HUES48 (cell line): ENCODE measurements around the gene GMCL1.
A peak's percentile ranks its signal among the peaks of the same experiment; 100 is the strongest.
"Not testable (repeated sequence)": the region's sequence is repeated elsewhere in the genome, so short reads cannot be mapped to it uniquely, and the experiment has no call there.

Experiments
- H3K27ac ChIP-seq: one replicate; pipeline ENCODE4 v1.7.0; 2013; ENCODE audit warnings: low read depth, low read length, inconsistent platforms
- H3K27me3 ChIP-seq: 2 replicates; pipeline ENCODE4 v1.6.1; 2013; ENCODE audit warnings: mild to moderate bottlenecking, low read length; ENCODE audit not compliant: control insufficient read depth, insufficient read depth
- H3K36me3 ChIP-seq: 2 replicates; pipeline ENCODE4 v1.6.1; 2013; ENCODE audit warnings: low read length; ENCODE audit not compliant: control insufficient read depth, insufficient read depth
- H3K4me1 ChIP-seq: 2 replicates; pipeline ENCODE4 v1.6.1; 2013; ENCODE audit warnings: mild to moderate bottlenecking, low read length; ENCODE audit not compliant: control insufficient read depth, insufficient read depth
- H3K4me3 ChIP-seq: 2 replicates; pipeline ENCODE4 v1.5.1; 2013; ENCODE audit warnings: mild to moderate bottlenecking, low read depth, low read length
- H3K9ac ChIP-seq: 2 replicates; pipeline ENCODE4 v1.6.1; 2013; ENCODE audit warnings: mild to moderate bottlenecking, low read depth, low read length, moderate library complexity
- H3K9me3 ChIP-seq: 2 replicates; pipeline ENCODE4 v1.6.1; 2013; ENCODE audit warnings: low read length; ENCODE audit not compliant: control insufficient read depth, insufficient read depth

GMCL1 gene

DNA sequence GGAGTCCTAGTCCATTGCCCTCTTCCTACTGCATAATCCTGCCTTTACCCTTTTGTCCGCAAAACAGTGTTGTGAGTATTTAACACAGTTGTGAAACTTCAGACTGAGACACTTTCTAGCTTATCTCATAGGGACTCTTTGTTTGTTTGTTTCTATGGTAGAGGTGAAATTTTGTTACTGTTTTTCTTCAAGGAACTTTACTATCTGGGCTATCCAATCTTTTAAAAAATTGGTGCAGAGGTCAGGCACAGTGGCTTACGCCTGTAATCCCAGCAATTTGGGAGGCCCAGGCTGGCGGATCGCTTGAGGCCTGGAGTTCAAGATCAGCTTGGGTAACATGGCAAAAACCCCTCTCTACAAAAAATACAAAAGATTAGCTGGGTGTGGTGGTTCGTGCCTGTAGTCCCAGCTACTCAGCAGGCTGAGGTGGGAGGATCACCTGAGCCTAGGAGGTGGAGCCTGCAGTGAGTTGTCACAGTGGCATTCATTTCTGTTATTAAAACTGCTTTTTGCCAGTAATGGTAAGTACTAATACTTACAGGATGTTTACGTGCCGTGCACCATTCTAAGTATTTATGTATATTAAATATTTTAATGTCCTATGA lies 18.8 kb downstream of the GMCL1 start:
- Histone ChIP-seq H3K27me3 (no peaks in the 10 kb centered on the region), H3K9ac (no peak overlapping the region), H3K27ac (peak overlapping the region; percentile 25), H3K9me3 (no peaks in the 10 kb centered on the region), H3K36me3 (peaks cover 90% of the 10 kb centered on the region), H3K4me3 (no peak overlapping the region), H3K4me1 (no peaks in the 10 kb centered on the region)

DNA sequence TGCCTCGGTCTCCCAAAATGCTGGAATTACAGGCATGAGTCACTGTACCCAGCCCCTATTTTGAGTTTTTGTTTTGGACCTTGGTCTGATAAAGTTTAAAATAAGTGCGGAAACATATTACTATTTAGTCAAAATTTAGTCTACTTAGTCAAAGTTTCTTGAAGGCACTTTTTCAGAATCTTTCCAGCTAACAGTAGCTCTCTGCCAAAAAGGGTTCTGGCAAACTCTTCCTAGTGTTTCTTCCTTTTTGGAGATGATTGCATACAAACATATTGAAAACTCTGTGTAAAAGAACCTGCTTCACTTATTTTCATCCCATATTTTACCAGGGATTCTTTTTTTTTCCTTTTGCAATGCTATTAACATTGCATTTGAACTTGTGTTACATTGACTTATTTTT lies 28.8 kb downstream of the GMCL1 start:
- Histone ChIP-seq H3K4me1 (no peaks in the 10 kb centered on the region), H3K27ac (no peak overlapping the region), H3K27me3 (no peaks in the 10 kb centered on the region), H3K36me3 (peaks cover 33% of the 10 kb centered on the region), H3K4me3 (no peak overlapping the region), H3K9me3 (no peaks in the 10 kb centered on the region), H3K9ac (no peak overlapping the region)

DNA sequence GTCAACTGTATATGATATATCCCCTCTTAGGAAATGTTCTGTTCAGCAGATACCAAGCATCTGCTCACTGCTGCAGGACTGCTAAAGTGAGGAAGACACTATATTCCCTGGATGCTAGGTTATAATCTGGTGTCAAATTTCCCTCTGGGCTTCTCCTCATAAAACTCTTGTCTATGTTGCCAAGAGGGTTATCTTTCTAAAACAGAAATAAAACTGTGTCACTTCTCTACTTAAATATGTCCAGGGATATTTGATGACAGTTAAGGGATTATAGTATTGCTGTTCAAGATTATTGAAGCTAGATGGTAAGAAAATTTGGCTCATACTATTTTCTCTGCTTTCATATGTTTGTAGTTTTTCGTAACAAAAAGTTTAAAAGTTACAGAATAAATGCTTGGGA lies 33.8 kb downstream of the GMCL1 start:
- no peaks in the 10 kb centered on the region for H3K4me1 ChIP-seq
- no peak overlapping the region for H3K9ac ChIP-seq
- H3K4me3 ChIP-seq = no peak overlapping the region
- H3K27me3 ChIP-seq = no peaks in the 10 kb centered on the region
- no peaks in the 10 kb centered on the region for H3K9me3 ChIP-seq
- peaks cover 60% of the 10 kb centered on the region for H3K36me3 ChIP-seq
- no peak overlapping the region for H3K27ac ChIP-seq

DNA sequence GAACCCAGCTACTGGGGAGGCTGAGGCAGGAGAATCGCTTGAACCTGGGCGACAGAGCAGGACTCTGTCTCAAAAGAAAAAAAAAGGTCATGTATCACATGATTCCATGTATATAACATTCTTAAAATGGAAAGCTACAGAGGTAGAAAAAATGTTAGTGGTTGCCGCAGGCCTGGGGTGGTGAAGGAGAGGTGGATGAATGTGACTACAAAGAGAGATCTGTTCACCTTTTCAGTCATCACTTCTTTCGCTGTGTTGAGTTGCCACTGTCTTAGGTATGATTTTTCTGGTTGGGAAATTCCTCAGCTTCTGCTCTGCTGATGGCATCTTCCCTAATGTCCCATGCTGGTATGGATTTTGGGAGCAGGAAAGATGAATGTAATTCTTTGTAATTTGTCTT lies 59.0 kb downstream of the GMCL1 start:
- Histone ChIP-seq H3K9me3 (no peaks in the 10 kb centered on the region), H3K36me3 (no peaks in the 10 kb centered on the region)

DNA sequence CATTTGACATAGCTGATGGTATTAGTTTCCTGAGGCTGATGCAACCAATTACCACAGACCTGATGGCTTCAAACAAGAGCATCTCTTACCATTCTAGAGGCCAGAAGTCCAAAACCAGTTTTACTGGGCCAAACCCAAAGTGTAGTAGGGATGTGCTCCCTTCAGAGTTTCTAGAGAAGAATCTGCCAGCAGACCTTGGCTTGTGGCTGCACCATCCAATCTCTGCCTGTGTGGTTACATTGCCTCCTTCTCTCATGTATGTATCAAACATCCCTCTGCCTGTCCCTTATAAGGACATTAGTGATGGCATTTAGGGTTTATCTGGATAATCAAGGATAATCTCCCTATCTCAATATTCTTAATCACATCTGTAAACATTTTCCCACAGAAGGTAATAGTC lies 59.8 kb downstream of the GMCL1 start:
- no peaks in the 10 kb centered on the region for H3K27me3 ChIP-seq
- H3K4me3 ChIP-seq = no peak overlapping the region
- H3K36me3 ChIP-seq = no peaks in the 10 kb centered on the region
- H3K27ac ChIP-seq = no peak overlapping the region
- 0 out of 2 replicates have a peak, but pooled peaks cover 3% of the 10 kb centered on the region for H3K4me1 ChIP-seq
- no peak overlapping the region for H3K9ac ChIP-seq
- no peaks in the 10 kb centered on the region for H3K9me3 ChIP-seq

More for the DNA sequence above, 59.0 kb downstream of the GMCL1 start:
- Histone ChIP-seq H3K27ac (no peak overlapping the region), H3K9ac (no peak overlapping the region), H3K4me3 (no peak overlapping the region), H3K4me1 (0 out of 2 replicates have a peak, but pooled peaks cover 2% of the 10 kb centered on the region), H3K27me3 (no peaks in the 10 kb centered on the region)

DNA sequence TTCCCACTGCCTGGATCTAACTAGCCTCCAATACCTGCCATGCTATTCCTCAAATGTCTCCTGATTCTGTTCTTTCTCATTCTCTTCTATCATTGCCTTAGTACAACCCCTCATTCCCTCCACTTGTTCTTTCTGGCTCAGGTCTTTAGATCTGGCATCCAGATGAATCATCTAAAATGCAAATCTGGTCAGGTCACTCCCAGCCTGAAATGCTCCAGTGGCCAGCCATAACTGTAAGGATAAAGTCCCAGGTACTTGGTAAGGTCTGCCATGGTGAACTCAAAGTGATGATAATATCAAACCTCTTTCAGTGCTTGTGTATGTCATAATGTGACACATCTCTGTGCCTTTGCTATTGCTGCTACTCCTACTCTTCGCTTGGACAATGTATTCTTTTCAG lies 61.4 kb downstream of the GMCL1 start:
- Histone ChIP-seq H3K27ac (no peak overlapping the region), H3K4me1 (0 out of 2 replicates have a peak, but pooled peaks cover 3% of the 10 kb centered on the region), H3K4me3 (no peak overlapping the region)

DNA sequence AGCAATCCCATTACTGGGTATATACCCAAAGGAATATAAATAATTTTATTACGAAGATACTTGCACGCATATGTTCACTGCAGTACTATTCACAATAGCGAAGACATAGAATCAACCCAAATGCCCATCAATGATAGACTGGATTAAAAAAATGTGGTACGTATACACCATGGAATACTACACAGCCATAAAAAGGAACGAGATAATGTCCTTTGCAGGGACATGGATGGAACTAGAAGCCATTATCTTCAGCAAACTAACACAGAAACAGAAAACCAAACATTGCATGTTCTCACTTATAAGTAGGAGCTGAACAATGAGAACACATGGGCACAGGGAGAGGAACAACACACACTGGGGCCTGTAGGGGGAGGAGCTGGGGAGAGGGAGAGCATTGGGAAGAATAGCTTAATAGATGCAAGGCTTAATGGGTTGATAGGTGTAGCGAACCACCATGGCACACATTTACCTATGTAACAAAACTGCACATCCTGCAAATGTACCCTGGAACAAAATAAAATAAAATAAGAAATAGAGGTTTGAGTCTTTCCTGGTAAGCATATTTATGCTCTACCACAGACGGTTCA lies 63.5 kb downstream of the GMCL1 start:
- not testable (repeated sequence) for H3K27ac ChIP-seq, H3K4me1 ChIP-seq, H3K9me3 ChIP-seq, H3K9ac ChIP-seq, H3K27me3 ChIP-seq
- Histone ChIP-seq H3K36me3 (peaks cover 20% of the 10 kb centered on the region), H3K4me3 (peak overlapping the region; percentile 89)

More for the DNA sequence above, 61.4 kb downstream of the GMCL1 start:
- no peak overlapping the region for H3K9ac ChIP-seq
- H3K36me3 ChIP-seq = no peaks in the 10 kb centered on the region; the same call in 1 of the 2 replicates
- H3K27me3 ChIP-seq = no peaks in the 10 kb centered on the region
- no peaks in the 10 kb centered on the region for H3K9me3 ChIP-seq

DNA sequence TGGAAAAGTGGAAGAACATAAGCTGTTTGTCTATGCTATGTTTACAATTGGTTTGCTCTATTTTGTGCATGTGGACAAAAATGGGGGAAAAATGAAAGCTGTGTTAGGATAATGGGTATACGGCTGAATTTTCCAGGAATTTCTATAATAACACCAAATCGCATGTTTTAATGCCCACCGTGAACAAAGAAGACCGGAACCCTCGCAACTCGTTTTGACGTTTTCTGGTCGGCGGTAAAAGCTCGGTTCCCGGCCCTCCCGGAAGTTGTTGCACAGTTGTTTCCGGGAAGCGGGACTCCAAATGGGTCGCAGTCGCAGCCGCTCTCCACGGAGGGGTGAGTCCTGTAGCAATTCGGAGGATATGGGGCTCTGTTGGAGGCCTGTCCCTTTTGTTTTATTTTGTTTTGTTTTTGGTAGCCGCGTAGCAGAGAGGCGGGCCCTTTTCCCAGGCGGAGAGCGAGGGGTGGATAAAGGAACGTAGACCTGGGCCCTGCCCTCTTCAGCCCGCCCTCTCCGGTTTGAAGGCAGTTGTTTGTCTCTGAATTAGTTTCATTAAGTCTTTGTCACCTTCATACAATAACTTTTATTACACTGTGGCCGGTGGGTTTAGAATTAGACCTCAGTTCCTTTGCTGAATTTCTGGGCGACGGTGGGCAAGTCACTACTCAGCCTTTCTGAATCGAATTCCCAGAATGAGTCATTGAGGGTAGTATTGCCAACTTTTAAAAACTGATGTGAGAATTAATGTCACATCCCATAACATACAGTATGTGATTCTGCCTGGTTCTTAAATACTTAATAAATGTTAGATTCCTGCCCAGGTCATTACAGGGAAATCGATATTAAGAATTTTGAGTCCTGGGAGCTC lies 64.5 kb downstream of the GMCL1 start, which contains the start of gene SNRNP27:
TSS of gene SNRNP27 (plus strand) at position 273 of the 868 bp plus-strand sequence. CDS start at position 302, 29 bp downstream.
- H3K4me3 ChIP-seq = peak within 1 kb of the TSS; percentile 89
- peaks cover 30% of the 10 kb centered on the region for H3K36me3 ChIP-seq
- peak within 1 kb of the TSS; percentile 84 for H3K9ac ChIP-seq
- H3K27me3 ChIP-seq = no peaks in the 10 kb centered on the region
- H3K27ac ChIP-seq = peak within 1 kb of the TSS; percentile 81
- H3K9me3 ChIP-seq = no peaks in the 10 kb centered on the region
- 0 out of 2 replicates have a peak, but pooled peaks cover 3% of the 10 kb centered on the region for H3K4me1 ChIP-seq

DNA sequence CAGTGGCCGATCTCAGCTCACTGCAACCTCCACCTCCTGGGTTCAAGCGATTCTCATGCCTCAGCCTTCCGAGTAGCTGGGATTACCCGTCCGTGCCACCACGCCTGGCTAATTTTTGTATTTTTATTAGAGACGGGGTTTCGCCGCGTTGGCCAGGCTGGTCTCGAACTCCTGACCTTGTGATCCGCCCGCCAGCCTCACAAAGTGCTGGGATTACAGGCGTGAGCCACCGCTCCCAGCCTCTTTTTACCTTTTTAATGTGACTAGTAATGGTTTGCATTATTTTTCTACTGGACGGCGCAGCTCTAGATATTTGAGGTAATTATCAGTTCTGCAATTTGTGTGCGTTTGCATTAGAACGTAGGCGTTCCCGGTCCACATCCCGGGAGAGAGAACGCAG lies 65.3 kb downstream of the GMCL1 start:
- not testable (repeated sequence) for H3K9me3 ChIP-seq, H3K9ac ChIP-seq, H3K27me3 ChIP-seq, H3K4me1 ChIP-seq, H3K27ac ChIP-seq
- peak overlapping the region; percentile 89 for H3K4me3 ChIP-seq
- peaks cover 34% of the 10 kb centered on the region for H3K36me3 ChIP-seq

DNA sequence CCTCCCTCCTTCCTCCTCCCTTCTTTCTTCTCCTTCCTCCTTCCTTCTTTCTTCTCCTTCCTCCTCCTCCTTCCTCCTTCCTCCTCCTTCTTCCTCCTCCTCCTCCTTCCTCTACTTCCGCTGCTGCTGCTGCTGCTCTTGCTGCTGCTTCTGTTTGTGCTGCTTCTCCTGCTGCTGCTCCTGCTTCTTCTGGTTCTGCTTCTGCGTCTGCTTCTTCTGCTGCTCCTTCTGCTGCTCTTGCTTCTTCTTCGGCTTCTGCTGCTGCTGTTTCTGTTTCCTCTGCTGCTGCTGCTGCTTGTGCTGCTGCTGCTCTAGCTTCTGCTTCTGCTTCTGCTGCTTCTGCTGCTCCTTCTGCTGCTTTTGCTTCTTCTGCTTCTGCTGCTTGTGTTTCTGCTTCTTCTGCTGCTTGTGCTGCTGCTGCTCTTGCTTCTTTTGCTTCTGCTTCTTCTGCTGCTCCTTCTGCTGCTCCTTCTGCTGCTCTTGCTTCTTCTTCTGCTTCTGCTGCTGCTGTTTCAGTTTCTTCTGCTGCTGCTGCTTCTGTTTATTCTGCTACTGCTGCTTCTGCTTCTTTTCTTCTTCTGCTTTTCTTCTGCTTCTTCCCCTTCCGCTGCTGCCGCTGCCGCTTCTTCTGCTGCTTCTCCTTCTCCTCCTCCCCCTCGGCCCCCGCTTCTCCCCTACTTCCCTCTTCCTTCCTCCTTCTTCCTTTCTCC lies 72.9 kb downstream of the GMCL1 start:
- Histone ChIP-seq H3K4me1 (no peaks in the 10 kb centered on the region), H3K9ac (no peak overlapping the region), H3K4me3 (no peak overlapping the region), H3K9me3 (no peaks in the 10 kb centered on the region), H3K36me3 (peaks cover 81% of the 10 kb centered on the region), H3K27ac (no peak overlapping the region), H3K27me3 (no peaks in the 10 kb centered on the region)
